ENCODE measurements around the gene POLR3GL.

DNA sequence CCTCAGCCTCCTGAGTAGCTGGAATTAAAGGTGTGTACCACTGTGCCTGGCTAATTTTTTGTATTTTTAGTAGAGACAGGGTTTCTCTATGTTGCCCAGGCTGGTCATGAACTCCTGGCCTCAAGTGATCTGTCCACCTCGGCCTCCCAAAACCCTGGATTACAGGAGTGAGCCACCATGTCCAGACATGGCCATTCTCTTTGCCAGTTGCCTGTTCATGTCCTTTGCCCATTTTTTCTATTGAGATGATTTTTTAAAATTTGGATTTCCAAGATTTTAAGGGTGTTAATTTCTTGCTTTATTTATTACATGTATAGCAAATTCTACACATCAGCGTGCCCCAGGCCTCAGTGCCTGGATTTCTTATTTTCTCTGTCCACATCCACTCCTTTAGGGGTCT, 2.8 kb downstream of the POLR3GL start:
- TF ChIP-seq, protein P1, sequence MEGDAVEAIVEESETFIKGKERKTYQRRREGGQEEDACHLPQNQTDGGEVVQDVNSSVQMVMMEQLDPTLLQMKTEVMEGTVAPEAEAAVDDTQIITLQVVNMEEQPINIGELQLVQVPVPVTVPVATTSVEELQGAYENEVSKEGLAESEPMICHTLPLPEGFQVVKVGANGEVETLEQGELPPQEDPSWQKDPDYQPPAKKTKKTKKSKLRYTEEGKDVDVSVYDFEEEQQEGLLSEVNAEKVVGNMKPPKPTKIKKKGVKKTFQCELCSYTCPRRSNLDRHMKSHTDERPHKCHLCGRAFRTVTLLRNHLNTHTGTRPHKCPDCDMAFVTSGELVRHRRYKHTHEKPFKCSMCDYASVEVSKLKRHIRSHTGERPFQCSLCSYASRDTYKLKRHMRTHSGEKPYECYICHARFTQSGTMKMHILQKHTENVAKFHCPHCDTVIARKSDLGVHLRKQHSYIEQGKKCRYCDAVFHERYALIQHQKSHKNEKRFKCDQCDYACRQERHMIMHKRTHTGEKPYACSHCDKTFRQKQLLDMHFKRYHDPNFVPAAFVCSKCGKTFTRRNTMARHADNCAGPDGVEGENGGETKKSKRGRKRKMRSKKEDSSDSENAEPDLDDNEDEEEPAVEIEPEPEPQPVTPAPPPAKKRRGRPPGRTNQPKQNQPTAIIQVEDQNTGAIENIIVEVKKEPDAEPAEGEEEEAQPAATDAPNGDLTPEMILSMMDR (conservative IDR thresholded peaks at IDR 0.05 in 1 of 2, IDR thresholded peaks at IDR 0.05 in 1 of 2; ENCODE audit: extremely low read depth in 1 of 2, insufficient read depth in 1 of 2, low read depth in 1 of 2, low read length in 2 of 2): no peak
- no peak for TF ChIP-seq EZH2 (IDR thresholded peaks at IDR 0.05; ENCODE audit: borderline replicate concordance, low read length)
